GM06990 (cell line): ENCODE data around the gene TMEM121.

ENCODE experiments used
- DNase-seq: peaks from one replicate; pipeline ENCODE4 v3.0.0-alpha.2; 2011; ENCODE audit not compliant: insufficient read length; ENCODE audit errors: extremely low read depth
- H3K27me3 ChIP-seq: replicated peaks from 2 replicates; pipeline ENCODE4 v1.6.0; 2011; ENCODE audit warnings: low read length; ENCODE audit not compliant: control insufficient read depth, insufficient read depth
- H3K36me3 ChIP-seq: 2 replicates; pipeline ENCODE4 v1.5.1; 2011; ENCODE audit warnings: low read length; ENCODE audit not compliant: control insufficient read depth, insufficient read depth
- H3K4me3 ChIP-seq: replicated peaks from 2 replicates; pipeline ENCODE4 v1.5.1; 2011; ENCODE audit warnings: low read depth, mild to moderate bottlenecking, control low read depth, low read length
- TF ChIP-seq, protein P1 (sequence below): IDR thresholded peaks from 2 replicates; pipeline ENCODE4 v1.5.1; 2011; ENCODE audit warnings: low read length, control low read depth, mild to moderate bottlenecking, inconsistent platforms; ENCODE audit not compliant: insufficient read depth, poor library complexity, severe bottlenecking

The TMEM121 gene

DNA sequence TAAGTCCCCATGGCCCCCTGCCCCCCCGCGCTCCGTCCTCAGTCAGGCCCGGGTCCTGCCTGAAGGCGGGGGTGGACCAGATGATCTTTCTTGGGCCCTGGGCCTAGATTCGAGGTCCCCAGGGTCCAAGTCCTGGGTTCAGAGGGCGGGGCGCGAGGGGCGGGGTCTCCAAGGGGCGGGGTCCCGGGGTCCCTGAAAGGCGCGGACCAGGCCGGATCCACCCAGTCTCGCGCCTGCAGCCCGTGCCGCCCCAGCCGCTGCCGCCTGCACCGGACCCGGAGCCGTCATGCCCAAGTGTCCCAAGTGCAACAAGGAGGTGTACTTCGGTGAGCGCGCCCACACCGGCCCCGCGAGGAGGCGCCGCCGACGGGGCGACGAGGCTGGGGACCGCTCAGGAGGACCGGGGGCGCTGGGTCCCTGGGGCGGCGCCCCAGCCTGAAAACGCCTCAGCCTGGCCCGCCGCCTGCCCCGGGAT, 39.4 kb upstream of the TMEM121 start:
- TF ChIP-seq, protein P1, sequence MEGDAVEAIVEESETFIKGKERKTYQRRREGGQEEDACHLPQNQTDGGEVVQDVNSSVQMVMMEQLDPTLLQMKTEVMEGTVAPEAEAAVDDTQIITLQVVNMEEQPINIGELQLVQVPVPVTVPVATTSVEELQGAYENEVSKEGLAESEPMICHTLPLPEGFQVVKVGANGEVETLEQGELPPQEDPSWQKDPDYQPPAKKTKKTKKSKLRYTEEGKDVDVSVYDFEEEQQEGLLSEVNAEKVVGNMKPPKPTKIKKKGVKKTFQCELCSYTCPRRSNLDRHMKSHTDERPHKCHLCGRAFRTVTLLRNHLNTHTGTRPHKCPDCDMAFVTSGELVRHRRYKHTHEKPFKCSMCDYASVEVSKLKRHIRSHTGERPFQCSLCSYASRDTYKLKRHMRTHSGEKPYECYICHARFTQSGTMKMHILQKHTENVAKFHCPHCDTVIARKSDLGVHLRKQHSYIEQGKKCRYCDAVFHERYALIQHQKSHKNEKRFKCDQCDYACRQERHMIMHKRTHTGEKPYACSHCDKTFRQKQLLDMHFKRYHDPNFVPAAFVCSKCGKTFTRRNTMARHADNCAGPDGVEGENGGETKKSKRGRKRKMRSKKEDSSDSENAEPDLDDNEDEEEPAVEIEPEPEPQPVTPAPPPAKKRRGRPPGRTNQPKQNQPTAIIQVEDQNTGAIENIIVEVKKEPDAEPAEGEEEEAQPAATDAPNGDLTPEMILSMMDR = no peak
- Histone ChIP-seq H3K4me3 (peak overlapping the region; percentile 77), H3K27me3 (no peaks in the 10 kb centered on the region), H3K36me3 (no peaks in the 10 kb centered on the region; the same call in 1 of the 2 replicates)
- DNase-seq = peak; percentile 70

DNA sequence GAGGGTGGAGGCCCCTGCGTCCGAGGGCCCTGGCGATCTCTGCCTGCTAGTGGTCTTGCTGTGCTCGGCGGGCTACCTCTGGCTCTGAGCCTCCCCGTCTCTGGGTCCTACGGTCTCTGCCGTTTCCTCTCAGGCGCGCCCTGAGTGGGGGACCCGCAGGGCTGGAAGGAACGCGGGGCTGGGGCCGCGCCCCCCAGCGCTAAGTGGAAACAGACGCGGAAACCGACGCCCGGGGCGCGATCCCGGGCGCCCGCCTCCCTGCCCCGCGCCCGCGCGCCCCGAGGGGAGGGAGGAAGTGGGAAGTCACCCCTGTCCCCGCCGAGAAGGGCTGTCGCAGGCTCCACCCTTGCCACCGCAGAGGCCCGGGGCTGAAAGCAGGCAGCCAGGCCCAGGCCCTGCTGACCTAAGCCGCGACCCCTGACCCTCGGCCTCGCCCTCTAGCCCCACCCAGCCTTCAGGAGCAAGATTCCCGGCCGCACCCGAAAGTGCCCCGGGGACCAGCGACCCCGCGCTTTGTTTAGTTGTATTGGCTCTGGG, 38.9 kb upstream of the TMEM121 start:
- no peaks in the 10 kb centered on the region for H3K27me3 ChIP-seq
- peak overlapping the region; percentile 77 for H3K4me3 ChIP-seq
- TF ChIP-seq, protein P1 = no peak
- peak; percentile 72 for DNase-seq
- peaks cover 2% of the 10 kb centered on the region; the same call in 1 of the 2 replicates for H3K36me3 ChIP-seq

DNA sequence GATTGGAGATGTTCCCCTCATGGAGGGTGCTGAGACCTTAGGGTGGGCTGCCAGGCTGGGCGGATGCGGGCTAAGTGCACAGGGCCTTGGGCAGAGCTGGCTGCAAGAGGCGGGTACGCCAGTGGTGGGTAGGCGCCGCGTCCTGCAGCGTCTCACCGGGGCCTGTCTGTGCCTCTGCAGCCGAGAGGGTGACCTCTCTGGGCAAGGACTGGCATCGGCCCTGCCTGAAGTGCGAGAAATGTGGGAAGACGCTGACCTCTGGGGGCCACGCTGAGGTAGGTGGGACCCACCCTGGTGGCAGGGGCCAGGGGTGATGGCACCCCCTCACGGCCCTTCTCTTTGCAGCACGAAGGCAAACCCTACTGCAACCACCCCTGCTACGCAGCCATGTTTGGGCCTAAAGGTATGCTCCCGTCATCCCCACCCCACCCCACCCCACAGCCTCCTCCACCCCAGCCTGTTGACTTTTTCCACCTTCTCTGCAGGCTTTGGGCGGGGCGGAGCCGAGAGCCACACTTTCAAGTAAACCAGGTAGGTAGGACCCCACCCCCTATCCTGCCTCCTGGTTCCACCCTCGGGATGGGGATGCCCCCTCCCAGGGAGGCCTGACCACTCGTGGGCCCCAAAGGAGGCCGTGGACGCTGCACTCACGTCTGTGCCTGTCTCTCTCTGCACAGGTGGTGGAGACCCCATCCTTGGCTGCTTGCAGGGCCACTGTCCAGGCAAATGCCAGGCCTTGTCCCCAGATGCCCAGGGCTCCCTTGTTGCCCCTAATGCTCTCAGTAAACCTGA, 38.2 kb upstream of the TMEM121 start:
- DNase-seq = no peak
- Histone ChIP-seq H3K27me3 (no peaks in the 10 kb centered on the region), H3K36me3 (peaks cover 4% of the 10 kb centered on the region), H3K4me3 (peak overlapping the region; percentile 77)
- TF ChIP-seq, protein P1 = peak; percentile 20

DNA sequence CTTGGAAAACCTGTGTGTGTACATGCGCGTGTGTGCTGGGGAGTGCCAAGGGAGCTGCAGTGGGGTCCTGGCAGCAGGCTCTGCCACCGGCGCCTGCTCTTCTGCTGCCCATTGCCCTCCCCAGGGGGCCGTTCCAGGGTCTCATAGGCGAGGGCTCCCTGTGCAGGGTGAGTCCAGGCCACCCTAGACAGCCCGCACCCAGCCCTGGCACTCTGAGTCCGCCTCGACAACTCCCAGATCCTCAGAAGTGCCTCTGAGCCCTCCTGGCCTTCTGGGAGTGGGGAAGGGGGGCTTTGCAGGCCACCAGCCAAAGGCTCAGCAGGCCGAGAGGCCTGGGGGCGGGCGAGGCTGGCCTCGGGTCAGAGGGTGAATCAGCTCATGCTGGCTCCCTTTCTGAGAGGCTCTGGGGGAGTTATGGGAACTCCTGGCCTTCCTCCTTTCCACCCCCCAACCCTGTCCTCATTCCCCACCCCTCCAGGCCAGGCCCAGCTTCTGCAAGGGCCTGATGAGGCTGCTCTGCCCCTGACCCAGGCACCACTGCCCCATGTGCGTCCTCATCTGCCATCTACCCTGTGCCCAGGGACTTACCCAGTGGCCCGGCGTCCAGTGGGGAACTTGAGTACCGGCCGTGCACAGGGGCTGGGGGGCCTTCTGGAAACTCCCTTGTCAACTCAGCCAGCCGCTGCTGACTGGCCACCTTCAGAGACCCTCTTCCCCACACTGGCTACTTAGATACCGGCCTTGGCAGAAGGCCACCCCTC, 37.4 kb upstream of the TMEM121 start:
- Histone ChIP-seq H3K27me3 (no peaks in the 10 kb centered on the region), H3K4me3 (peak overlapping the region; percentile 77), H3K36me3 (peaks cover 7% of the 10 kb centered on the region)
- no peak for DNase-seq
- TF ChIP-seq, protein P1 = no peak

DNA sequence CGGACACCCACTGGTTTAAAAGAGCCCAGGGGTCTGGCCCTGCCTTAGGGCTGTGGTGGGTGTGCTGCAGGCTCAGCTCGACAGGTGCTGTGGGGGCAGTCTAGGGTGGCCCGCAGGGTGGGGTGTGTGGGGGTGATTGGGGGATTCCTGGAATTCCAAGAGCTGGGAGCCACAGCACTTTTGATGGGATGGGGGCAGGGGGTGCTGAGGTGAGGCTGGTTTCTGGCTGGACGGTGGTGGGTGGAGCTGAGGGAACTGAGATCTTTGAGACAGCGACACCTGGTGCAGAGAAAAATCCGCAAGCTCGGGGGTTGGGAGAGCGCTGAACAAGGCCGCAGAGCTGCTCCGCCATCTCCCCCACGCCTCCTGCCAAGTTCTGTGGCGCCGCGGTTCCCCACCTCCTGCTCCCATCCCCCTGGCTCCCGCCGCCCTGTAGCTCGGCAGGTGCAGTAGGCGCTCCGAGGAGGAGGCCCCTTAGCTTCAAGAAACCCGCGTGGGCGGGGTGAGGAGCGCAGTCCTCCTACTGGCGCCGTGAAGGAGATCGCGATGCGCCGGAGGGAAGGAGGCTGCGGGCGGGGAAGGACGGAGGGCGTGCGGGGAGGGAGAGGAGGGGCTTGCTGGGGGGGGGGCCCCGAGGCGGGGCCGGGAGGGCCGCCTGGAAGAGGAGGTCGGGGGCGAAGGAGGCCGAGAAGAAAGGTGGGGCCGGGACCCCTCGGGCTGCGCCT, 36.7 kb upstream of the TMEM121 start:
- DNase-seq = peak; percentile 86
- Histone ChIP-seq H3K27me3 (no peaks in the 10 kb centered on the region), H3K36me3 (peaks cover 7% of the 10 kb centered on the region), H3K4me3 (peak overlapping the region; percentile 77)
- TF ChIP-seq, protein P1 = peak; percentile 80
